HG02840 (cell line): Measurements from ENCODE around the gene GRHPR.
"Not testable (repeated sequence)": the region's sequence is repeated elsewhere in the genome, so short reads cannot be mapped to it uniquely, and the experiment has no call there.

ENCODE experiments used
- ATAC-seq: cut with Tn5 transposase; IDR thresholded peaks from one replicate; pipeline ENCODE4 v1.9.1; 2021; ENCODE audit warnings: mild to moderate bottlenecking, moderate library complexity, moderate number of reproducible peaks; ENCODE audit not compliant: unreplicated experiment, low FRiP score

The GRHPR gene

DNA sequence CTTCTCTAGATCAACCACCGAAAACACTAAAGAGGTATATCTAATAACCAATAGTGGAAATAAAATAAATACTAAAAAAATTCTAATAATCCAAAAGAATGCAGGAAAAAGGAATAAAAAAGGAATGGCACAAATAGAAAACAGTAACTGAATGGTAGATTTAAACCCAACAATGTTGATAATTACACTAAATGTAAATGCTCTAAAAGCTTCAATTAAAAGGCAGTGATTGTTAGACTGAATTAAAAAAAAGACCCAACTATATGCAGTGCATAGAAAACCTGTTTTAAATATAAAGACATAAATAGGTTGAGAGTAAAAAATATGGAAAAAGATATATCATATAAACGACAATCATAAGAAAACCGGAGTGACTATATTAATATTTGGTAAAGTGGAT, 51.9 kb downstream of the GRHPR start:
- no peak for ATAC-seq

DNA sequence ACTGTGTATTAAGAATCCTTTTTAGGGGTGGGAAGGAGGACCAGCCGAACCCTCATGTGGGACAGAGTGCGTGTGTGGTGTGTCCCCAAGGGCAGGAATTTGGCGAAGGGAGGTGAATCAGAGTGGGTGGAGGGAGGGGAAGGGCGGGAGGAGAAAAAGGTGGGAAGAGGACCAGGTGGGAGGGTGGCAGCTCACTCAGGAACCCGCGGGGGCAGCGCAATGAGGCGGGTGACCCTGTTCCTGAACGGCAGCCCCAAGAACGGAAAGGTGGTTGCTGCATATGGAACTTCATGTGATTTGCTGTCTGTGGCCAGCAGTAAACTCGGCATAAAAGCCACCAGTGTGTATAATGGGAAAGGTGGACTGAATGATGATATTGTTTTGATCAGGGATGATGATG, 54.4 kb downstream of the GRHPR start:
- ATAC-seq, result no peak

DNA sequence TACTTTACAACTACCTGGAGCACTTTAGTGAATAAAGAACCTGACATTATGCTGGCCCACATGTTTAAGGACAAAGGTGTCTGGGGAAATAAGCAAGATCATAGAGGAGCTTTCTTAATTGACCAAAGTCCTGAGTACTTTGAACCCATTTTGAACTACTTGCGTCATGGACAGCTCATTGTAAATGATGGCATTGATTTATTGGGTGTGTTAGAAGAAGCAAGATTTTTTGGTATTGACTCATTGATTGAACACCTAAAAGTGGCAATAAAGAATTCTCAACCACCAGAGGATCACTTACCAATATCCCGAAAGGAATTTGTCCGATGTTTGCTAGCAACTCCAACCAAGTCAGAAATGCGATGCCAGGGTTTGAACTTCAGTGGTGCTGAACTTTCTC, 54.9 kb downstream of the GRHPR start:
- not testable (repeated sequence) for ATAC-seq

DNA sequence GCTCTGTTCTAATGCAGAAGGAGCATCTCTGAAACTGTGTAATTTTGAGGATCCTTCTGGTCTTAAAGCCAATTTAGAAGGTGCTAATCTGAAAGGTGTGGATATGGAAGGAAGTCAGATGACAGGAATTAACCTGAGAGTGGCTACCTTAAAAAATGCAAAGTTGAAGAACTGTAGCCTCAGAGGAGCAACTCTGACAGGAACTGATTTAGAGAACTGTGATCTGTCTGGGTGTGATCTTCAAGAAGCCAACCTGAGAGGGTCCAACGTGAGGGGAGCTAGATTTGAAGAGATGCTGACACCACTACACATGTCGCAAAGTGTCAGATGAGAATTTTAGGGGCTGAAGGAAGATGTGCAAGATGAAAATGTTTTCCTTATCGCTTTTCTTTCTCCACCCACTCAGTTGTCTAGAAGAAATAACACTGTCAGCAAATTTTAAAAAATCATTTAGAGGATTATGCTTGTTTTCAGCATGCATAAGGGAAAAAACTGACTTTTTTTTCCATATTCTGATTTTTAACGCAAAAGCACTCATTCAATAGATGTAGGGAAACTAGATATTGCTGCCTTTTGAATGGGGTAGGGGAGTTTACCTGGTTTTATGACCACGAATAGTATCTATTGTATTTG, 55.6 kb downstream of the GRHPR start:
- ATAC-seq, result not testable (repeated sequence)

DNA sequence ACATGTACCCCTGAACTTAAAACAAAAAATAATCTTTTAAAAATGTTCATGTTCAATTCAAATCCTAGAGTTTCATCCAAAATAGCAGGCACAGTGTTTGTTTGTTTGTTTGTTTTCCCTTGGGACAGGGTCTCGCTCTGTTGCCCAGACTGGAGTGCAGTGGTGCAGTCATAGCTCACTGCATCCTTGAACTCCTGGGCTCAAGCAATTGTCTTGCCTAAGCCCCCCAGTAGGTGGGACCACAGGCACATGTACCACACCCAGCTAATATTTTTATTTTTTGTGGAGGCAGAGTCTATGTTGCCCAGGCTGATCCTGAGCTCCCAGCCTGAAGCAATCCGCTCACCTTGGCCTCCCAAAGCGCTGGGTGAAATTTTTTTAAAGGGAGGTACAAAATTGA, 58.3 kb downstream of the GRHPR start:
- ATAC-seq, result no peak

DNA sequence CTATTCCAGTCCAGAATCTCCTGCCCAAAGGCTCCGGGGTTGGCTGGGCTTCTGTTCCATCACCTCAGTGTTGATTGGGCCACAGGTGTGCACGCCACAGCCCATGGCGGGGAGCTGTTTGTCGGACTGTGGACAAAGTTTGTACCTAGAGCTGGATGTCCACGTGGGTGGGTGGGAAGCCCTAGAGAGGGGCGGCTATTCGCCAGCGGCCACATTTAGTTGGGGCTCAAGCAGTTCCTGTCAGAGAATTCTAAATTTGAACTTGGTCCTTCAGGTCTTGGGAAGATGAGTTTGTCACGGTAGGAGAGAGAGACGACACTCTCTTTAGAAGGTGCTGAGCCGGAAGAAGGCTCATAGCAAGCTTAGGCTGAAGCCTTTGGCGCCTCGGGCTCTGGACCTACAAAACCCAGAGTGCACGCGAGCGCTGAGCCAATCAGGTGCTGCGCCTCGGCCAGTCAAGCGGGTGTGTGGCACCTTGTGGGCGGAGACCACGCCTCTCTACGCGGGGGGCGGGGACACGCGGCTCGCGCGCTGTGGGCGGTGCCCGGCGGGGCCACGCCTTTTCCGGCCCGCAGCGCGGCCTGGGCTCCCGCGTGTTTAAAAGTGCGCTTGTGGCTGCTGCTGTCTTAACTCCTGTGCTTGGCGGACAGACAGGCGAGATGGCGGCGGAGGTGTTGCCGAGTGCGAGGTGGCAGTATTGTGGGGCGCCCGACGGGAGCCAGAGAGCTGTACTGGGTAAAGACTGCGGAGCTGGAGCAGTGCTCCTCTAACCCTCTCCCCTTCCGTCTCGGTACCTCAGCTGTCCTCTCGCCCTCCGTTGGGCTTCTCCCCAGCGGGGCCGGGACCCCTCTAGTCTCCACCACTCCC, 63.1 kb downstream of the GRHPR start, which contains the start of gene POLR1E:
Gene POLR1E, plus strand, starts transcription at position 560 of the 867 bp plus-strand sequence. Its CDS starts 100 bp downstream, at position 660.
- ATAC-seq, result peak; percentile 92

DNA sequence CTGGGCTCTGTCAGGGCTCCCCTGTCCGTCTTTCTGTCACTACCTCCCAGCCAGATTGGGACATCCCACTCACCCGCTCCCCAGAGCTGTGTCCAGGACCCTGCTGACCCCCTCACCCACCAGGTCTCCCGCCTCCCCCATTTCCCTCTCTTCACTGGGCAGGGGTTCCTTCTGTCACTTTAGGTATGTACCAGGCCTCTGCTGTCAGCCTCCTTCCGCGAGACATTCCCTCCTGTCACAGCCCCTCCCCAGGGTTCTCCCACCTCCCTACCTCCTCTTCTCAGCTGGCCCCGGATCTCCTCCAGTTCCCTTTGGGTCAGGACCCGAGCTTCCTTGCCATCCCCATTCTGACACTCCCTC, 63.7 kb downstream of the GRHPR start:
- no peak for ATAC-seq
